Adrenal gland (tissue), 5 donors: Measurements from ENCODE around the gene CDH6.

Experiments used
- CTCF ChIP-seq, 6 experiments: fragments of 450-650 bp in 4 of 6; fragments of 200-600 bp in 2 of 6; sonication (generic) in 1 of 6; IDR thresholded peaks; 1 replicate in 5 of 6; 2 replicates in 1 of 6; pipeline versions ENCODE4 v1.5.1 to v1.8.0; 2016 to 2021; ENCODE audit warnings: antibody characterized with exemption in 6 of 6, mild to moderate bottlenecking in 2 of 6, moderate library complexity in 1 of 6
- POLR2A ChIP-seq, 2 donors: fragments of 450-650 bp; IDR thresholded peaks; one replicate each; pipeline ENCODE4 v1.6.1; 2017; ENCODE audit warnings: antibody characterized with exemption in 2 of 2, mild to moderate bottlenecking in 2 of 2, moderate library complexity in 1 of 2
- donor health status: DM: no; HTN: no; CAD: no.

- TF ChIP-seq CTCF (IDR thresholded peaks at IDR 0.05) (no peak), POLR2A (IDR thresholded peaks at IDR 0.05) (no peak)
Measured at GRCh38 chr5:31378136-31378535, 184.7 kb downstream of the CDH6 start.
